ENCODE results near the gene CC2D2B. TPM values are rescaled to one million over a fixed set of nuclear protein-coding genes. Genes with fewer than 3 reads are reported as not detected.

Gene CC2D2B
- total RNA-seq, 1 experiment from 2014 or later = 0.21 TPM

GRCh38 chr10:95867866-95868265 lies 39.9 kb upstream of the CC2D2B start:
- intact Hi-C loops (cut with micrococcal nuclease; ENCODE audit: unreplicated experiment) = no loop called here
- in situ Hi-C loops (cut with HindIII; ENCODE audit: low pct_unique_long_range_greater_than_20kb, low sequenced_read_pairs) = no loop called here

GRCh38 chr10:95872158-95872711 lies 35.5 kb upstream of the CC2D2B start:
- ChIA-PET POLR2A (no interaction called here), CTCF (no interaction called here)
- no TSS peak for BruUV-seq (replicated peaks)
- Histone ChIP-seq H3K9me3 (ENCODE audit: control insufficient read depth, insufficient read depth, low read depth, low read length) (no peaks in the 10 kb centered on the region), H3K27ac (ENCODE audit: low read length) (no peak overlapping the region), H3K4me1 (ENCODE audit: control insufficient read depth, insufficient read depth, low read length) (no peaks in the 10 kb centered on the region), H3K4me3 (ENCODE audit: low read depth in 2 of 2, low read length in 2 of 2) (no peak overlapping the region), H3K27me3 (ENCODE audit: control insufficient read depth, insufficient read depth, low read length) (no peaks in the 10 kb centered on the region), H3K36me3 (ENCODE audit: control insufficient read depth, insufficient read depth, low read length) (no peaks in the 10 kb centered on the region; the same call in 1 of the 2 replicates)
- in situ Hi-C loops (cut with HindIII; ENCODE audit: low pct_unique_long_range_greater_than_20kb, low sequenced_read_pairs) = no loop called here
- intact Hi-C loops (cut with micrococcal nuclease; ENCODE audit: unreplicated experiment) = no loop called here
- no peak for TF ChIP-seq POLR2AphosphoS5 (IDR thresholded peaks at IDR 0.05; ENCODE audit: low read depth, low read length)
- TF ChIP-seq SIN3A (IDR thresholded peaks at IDR 0.05; ENCODE audit: borderline replicate concordance, insufficient read depth, low read depth, low read length) = no peak
- TF ChIP-seq TCF7L2 (IDR thresholded peaks at IDR 0.05; ENCODE audit: low read depth, low read length) = no peak
- TF ChIP-seq, protein P1, sequence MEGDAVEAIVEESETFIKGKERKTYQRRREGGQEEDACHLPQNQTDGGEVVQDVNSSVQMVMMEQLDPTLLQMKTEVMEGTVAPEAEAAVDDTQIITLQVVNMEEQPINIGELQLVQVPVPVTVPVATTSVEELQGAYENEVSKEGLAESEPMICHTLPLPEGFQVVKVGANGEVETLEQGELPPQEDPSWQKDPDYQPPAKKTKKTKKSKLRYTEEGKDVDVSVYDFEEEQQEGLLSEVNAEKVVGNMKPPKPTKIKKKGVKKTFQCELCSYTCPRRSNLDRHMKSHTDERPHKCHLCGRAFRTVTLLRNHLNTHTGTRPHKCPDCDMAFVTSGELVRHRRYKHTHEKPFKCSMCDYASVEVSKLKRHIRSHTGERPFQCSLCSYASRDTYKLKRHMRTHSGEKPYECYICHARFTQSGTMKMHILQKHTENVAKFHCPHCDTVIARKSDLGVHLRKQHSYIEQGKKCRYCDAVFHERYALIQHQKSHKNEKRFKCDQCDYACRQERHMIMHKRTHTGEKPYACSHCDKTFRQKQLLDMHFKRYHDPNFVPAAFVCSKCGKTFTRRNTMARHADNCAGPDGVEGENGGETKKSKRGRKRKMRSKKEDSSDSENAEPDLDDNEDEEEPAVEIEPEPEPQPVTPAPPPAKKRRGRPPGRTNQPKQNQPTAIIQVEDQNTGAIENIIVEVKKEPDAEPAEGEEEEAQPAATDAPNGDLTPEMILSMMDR (IDR thresholded peaks at IDR 0.05) = no peak
- TF ChIP-seq REST (IDR thresholded peaks at IDR 0.05; ENCODE audit: insufficient read depth in 1 of 2, low read depth in 2 of 2, low read length in 1 of 2) = no peak
- no peak for ATAC-seq
- DNase-seq (ENCODE audit: low read depth, low spot score) = no peak

More at GRCh38 chr10:95867866-95868265, 39.9 kb upstream of the CC2D2B start:
- Histone ChIP-seq H3K36me3 (ENCODE audit: control insufficient read depth, insufficient read depth, low read length) (no peaks in the 10 kb centered on the region), H3K4me3 (ENCODE audit: low read depth in 2 of 2, low read length in 2 of 2) (no peak overlapping the region), H3K9me3 (ENCODE audit: control insufficient read depth, insufficient read depth, low read depth, low read length) (no peaks in the 10 kb centered on the region), H3K27ac (ENCODE audit: low read length) (no peak overlapping the region), H3K4me1 (ENCODE audit: control insufficient read depth, insufficient read depth, low read length) (no peaks in the 10 kb centered on the region), H3K27me3 (ENCODE audit: control insufficient read depth, insufficient read depth, low read length) (no peaks in the 10 kb centered on the region)
- no TSS peak for BruUV-seq (replicated peaks)
- TF ChIP-seq REST (IDR thresholded peaks at IDR 0.05; ENCODE audit: insufficient read depth in 1 of 2, low read depth in 2 of 2, low read length in 1 of 2) (no peak), SIN3A (IDR thresholded peaks at IDR 0.05; ENCODE audit: borderline replicate concordance, insufficient read depth, low read depth, low read length) (no peak), TCF7L2 (IDR thresholded peaks at IDR 0.05; ENCODE audit: low read depth, low read length) (no peak)
- TF ChIP-seq, protein P1 (IDR thresholded peaks at IDR 0.05) = no peak
- CTCF ChIA-PET = no interaction called here
- ATAC-seq (no peak), DNase-seq (ENCODE audit: low read depth, low spot score) (no peak)
- POLR2A ChIA-PET = no interaction called here

Data from Panc1 (cell line).